Suprapubic skin (tissue), 3 donors: Measurements from ENCODE around the gene ATXN7L1.

Experiments used
- CTCF ChIP-seq, 2 donors: fragments of 200-600 bp in 1 of 2; fragments of 450-650 bp in 1 of 2; sonication (generic) in 1 of 2; IDR thresholded peaks; one replicate each; pipeline ENCODE4 v1.5.1; 2016 to 2019; ENCODE audit warnings: antibody characterized with exemption in 2 of 2, mild to moderate bottlenecking in 1 of 2, moderate library complexity in 1 of 2
- EP300 ChIP-seq: sonication (generic); formaldehyde crosslinking; IDR thresholded peaks from one replicate; pipeline ENCODE4 v1.6.1; 2017; ENCODE audit warnings: antibody characterized with exemption
- POLR2A ChIP-seq, 2 donors: fragments of 450-650 bp; IDR thresholded peaks; one replicate each; pipeline ENCODE4 v1.6.1; 2017; ENCODE audit warnings: antibody characterized with exemption in 2 of 2, mild to moderate bottlenecking in 2 of 2, moderate library complexity in 2 of 2

GRCh38 chr7:105808209-105808608 is 68.2 kb downstream of the ATXN7L1 start:
- TF ChIP-seq POLR2A (IDR thresholded peaks at IDR 0.05) (no peak), CTCF (IDR thresholded peaks at IDR 0.05) (no peak), EP300 (no peak)
